NB4 (cell line): Measurements from ENCODE around the gene ZNF681.

Experiments used
- POLR2A ChIP-seq: IDR thresholded peaks from 2 replicates; pipeline ENCODE4 v1.6.1; 2011; ENCODE audit warnings: mild to moderate bottlenecking; ENCODE audit not compliant: insufficient read length; ENCODE audit errors: extremely low read depth
- TF ChIP-seq, protein P1 (sequence below): IDR thresholded peaks from one replicate; pipeline ENCODE4 v1.5.1; 2012; ENCODE audit warnings: low read depth, low read length

DNA sequence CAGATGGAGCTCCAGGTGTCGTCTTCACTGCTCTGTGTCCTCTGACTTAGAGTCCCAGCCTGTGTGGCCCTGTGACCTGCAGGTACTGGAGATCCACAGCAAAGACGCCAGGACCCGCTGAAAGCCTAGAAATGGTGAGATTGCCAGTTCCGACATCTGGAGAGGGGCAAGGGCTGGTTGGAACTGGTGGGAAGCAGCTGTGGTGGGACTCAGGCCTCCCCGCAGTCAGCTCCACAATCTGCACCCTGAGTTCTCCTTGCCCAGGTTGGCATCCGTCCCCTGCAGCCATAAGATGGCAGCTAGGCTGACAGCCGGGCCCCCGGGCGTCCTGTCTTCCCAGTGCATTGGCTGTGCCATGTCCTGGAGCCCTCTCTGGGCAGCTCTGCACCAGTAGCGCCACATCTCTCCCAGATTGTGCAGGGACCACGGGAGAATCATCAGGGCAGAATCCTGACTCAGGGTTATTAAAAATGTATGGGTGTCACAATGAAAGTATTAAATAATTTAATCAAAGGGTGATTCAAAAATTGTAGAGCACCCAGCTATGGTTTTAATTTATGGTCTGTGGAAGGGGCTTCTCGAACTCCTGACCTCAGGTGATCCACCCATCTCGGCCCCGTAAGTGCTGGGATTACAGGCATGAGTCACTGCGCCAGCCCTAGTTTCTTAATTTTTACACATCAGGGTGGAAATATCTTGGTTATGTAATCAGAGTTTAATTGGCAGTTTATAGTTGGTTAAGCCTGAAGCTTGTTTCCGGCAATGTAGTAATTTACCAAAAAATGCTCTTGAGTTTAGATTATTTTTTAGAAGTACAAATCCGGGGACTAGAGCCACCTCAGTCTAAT is 32.2 kb upstream of the ZNF681 start:
- no peak for TF ChIP-seq POLR2A
- TF ChIP-seq, protein P1, sequence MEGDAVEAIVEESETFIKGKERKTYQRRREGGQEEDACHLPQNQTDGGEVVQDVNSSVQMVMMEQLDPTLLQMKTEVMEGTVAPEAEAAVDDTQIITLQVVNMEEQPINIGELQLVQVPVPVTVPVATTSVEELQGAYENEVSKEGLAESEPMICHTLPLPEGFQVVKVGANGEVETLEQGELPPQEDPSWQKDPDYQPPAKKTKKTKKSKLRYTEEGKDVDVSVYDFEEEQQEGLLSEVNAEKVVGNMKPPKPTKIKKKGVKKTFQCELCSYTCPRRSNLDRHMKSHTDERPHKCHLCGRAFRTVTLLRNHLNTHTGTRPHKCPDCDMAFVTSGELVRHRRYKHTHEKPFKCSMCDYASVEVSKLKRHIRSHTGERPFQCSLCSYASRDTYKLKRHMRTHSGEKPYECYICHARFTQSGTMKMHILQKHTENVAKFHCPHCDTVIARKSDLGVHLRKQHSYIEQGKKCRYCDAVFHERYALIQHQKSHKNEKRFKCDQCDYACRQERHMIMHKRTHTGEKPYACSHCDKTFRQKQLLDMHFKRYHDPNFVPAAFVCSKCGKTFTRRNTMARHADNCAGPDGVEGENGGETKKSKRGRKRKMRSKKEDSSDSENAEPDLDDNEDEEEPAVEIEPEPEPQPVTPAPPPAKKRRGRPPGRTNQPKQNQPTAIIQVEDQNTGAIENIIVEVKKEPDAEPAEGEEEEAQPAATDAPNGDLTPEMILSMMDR: no peak
